ENCODE data around the gene NCS1. TPM values are rescaled to one million over a fixed set of nuclear protein-coding genes. Genes with fewer than 3 reads are reported as not detected.

NCS1 gene
- total and polyA plus RNA-seq, 2 of the 8 experiments (the other 6 are each of a cell fraction or from before 2014, with no cell fraction given) = 34.7 to 47.6 TPM

GRCh38 chr9:130128251-130128650, 44.0 kb upstream of the NCS1 start (continued):
- no peak for TF ChIP-seq CHD7 (IDR thresholded peaks at IDR 0.05; ENCODE audit: insufficient replicate concordance, low read length)

Data from H1 (cell line).